Retinal pigment epithelial cell (primary cell): ENCODE results near the gene PAFAH1B2.

Experiments used
- DNase-seq: peaks from one replicate; pipeline ENCODE4 v3.0.0-alpha.2; 2010; ENCODE audit warnings: low read depth
- H3K4me3 ChIP-seq: 2 replicates; pipeline ENCODE4 v1.5.1; 2011; ENCODE audit warnings: mild to moderate bottlenecking, low read length, control low read depth, moderate library complexity
- TF ChIP-seq, protein P1 (sequence below): conservative IDR thresholded peaks from 2 replicates; pipeline ENCODE4 v1.5.1; 2011; ENCODE audit warnings: low read depth, low read length, control low read depth, inconsistent platforms

Gene PAFAH1B2, protein sequence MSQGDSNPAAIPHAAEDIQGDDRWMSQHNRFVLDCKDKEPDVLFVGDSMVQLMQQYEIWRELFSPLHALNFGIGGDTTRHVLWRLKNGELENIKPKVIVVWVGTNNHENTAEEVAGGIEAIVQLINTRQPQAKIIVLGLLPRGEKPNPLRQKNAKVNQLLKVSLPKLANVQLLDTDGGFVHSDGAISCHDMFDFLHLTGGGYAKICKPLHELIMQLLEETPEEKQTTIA

DNA sequence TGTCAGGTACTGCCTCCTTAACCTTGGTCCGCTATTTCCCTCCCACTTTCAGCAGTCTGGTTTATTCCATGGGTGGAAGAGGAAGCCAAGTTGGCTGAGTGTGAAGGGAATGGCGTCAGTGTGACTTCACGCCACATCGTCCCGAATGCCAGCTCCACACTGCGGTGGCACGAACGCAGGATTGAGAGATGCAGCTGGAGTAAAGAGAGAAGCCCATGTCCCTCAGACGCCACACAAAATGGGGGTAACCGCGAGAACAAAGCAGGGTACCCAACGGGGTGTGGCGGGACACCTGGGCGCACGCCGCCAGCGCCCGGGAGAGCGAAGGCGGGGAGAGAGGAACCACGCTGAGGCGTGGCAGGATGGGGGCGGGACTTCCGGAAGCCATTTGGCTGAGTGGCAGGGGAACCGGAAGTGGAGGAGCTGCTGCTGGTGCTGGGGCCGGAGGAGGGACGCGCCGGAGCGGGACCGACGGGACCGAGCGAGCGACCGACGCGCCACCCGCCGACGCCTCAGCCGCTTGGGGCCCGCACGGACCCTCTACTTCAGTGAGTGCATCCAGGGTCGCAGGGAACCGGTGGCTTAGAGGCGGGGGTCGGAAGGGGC is at the start of gene PAFAH1B2:
Gene PAFAH1B2, plus strand, starts transcription at position 417 of the 606 bp plus-strand sequence. CDS start 8,161 bp downstream, outside the sequence.
- H3K4me3 ChIP-seq, result peak within 1 kb of the TSS; percentile 67
- TF ChIP-seq, protein P1, sequence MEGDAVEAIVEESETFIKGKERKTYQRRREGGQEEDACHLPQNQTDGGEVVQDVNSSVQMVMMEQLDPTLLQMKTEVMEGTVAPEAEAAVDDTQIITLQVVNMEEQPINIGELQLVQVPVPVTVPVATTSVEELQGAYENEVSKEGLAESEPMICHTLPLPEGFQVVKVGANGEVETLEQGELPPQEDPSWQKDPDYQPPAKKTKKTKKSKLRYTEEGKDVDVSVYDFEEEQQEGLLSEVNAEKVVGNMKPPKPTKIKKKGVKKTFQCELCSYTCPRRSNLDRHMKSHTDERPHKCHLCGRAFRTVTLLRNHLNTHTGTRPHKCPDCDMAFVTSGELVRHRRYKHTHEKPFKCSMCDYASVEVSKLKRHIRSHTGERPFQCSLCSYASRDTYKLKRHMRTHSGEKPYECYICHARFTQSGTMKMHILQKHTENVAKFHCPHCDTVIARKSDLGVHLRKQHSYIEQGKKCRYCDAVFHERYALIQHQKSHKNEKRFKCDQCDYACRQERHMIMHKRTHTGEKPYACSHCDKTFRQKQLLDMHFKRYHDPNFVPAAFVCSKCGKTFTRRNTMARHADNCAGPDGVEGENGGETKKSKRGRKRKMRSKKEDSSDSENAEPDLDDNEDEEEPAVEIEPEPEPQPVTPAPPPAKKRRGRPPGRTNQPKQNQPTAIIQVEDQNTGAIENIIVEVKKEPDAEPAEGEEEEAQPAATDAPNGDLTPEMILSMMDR, result no peak
- DNase-seq, result peak; percentile 62

DNA sequence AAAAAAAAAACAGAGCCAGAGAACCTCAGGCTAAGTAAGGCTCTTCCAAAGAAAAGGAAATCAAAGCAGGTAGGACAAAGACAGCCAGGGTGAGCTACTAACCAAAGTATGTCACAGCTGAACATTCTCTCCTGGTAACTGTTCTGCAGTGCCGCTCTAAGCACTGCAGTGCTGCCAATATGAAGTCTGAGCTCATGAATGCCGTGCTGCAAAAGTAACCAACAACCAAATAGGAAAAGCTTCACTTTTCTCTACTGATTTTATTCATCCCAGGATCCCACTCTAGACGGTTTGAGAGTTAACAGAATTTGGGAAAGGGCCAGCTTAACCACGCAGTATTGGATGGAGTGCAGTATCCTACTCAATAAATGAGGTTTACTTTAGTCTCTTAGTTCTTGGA is 49.3 kb upstream of the PAFAH1B2 start:
- no peak overlapping the region for H3K4me3 ChIP-seq
- no peak for DNase-seq
- TF ChIP-seq, protein P1, result no peak

DNA sequence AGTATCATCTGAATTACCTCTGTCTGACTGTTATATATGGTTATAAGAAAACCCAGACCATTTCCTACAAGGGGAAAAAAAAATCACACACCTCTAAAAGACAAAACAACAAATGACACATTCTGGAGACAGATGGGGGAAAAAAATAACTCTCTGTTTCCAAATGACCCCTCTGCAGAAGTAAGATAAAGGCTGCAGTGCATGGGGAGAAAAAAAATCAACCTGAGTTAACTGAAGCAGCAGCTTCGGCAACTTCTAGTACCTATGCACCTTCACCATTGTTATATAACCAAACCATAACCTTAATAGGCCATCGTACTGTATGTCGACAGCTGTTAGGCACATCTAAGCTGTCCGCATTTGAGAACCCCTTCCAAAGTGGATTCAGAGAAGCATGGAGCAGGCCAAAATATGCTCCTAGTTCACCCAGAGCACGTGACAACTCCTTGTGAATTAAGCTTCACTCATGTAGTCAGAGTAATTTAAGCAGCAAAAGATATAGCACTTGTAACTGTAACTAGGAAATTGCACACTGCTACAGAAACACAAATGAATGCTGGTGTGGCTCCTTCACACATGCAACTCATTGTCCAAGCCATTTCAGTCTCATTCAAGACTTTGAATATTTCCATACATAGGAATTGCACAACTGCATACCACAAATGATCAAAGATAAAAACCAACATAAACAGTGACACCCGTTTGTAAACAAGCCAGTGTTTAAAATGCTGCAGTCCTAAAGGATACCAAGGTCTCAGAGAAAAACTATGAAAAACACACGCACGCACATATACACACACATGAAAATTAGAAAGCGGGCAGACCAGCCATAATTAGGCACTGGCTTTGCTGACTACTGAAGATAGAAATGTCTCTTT is 48.6 kb upstream of the PAFAH1B2 start:
- no peak overlapping the region for H3K4me3 ChIP-seq
- no peak for DNase-seq

DNA sequence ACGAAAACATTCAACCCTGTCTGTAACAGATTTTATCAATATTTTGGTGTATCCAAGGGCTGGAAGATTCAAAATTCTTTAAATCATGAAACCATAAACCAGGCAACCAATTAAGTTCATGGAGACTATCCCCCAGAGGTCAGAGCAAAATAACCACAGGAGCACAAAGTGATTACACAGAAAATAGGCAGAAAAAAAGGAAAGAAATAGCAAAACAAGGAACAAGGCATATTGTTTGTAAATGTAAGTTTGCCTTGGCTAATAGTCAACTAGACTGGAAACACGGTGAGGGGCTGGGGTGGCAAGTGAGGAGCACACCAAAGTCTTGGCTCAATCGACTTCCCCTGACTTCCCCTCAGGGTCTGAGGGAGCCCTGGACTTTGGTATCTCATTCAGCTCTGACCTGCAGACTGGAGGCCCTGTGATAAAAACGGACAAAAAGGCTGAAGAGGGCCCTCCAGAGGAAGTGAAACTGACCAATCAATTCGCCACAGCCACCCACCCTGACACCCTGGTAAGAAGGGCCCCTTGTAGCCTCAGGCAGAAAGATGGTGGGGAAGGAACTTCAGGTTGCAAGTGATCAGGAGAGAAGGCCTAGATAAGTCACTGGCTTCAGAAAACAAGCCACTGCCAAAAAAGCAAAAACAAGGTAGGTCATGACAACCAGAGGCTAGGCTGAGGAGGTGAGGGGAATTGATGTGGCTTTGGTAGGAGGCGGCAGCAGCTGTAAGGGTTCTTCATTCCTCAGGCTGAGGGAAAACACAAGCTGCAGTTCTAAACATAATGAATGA is 47.7 kb upstream of the PAFAH1B2 start:
- DNase-seq, result no peak
- no peak overlapping the region for H3K4me3 ChIP-seq
- TF ChIP-seq, protein P1, result no peak

More for the DNA sequence above, 48.6 kb upstream of the PAFAH1B2 start:
- TF ChIP-seq, protein P1, result no peak

DNA sequence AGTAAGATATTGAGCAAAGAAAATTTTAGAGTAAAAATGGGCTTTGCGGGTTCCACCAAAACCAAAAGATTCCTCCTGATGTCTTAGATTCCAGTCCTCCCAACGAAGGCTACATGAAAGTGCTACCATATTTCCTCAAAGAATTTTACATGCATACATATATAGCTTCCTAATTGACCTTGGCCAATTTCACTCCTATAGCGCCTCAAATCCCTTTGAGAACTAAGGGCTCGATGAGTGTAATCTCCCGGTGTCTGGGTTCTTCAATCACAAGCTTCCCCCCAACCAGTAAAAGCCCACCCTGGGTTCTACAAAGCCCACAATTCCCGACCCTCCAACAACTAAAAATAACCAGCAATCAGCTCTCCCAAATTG is 47.1 kb upstream of the PAFAH1B2 start:
- TF ChIP-seq, protein P1, result no peak
- peak overlapping the region; percentile 83 for H3K4me3 ChIP-seq
- no peak for DNase-seq

DNA sequence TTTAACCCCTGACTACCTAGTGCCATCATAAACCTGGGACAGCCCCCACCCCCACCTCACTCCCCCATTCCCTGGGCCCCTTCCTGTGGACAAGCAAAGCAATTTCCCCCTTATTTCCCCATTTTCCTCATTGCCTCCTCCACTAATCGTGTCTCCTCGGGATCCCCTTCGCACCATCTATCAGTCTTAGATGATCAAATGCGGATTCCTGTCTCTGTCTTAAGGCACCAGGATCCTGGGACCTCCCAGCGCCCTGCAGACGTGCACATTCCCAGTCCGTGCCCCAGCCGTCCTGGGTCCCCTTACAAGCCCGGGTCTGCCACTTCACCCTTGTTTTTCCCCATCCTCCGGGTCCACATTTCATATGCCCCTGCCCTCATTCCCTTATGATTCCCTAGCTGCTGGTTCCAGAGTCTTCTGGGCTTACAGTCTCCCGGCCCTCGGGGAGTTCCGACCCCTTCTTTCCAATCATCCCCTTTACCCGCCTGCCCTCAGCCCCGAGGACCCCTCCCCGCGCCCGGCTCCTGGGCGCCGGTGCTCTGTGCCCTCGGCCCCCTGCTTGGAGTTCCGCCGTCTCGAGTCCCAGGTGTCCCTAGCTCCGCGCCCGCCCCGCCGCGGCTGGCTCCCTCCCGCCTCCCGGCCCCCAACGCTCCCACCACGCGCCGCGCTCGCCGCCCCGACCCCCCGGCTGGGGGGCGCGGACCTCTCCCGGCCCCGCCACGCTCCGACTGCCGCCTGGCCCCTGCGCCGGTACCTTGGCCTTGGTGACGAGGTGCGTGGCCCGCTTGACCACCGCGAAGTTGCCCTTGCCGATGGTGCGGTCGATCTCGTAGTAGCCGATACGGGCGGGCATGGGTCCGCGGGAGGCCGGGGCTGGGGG is 46.5 kb upstream of the PAFAH1B2 start:
- peak overlapping the region; percentile 83 for H3K4me3 ChIP-seq
- TF ChIP-seq, protein P1, result no peak
- DNase-seq, result no peak
